ENCODE data around the gene TOX2. TPM values are rescaled to one million over a fixed set of nuclear protein-coding genes. Genes with fewer than 3 reads are reported as not detected.

Gene TOX2
- total RNA-seq, 1 experiment from 2014 or later: not detected

GRCh38 chr20:43910564-43910963 is 4.1 kb upstream of the TOX2 start:
- intact Hi-C loops (cut with micrococcal nuclease; ENCODE audit: unreplicated experiment): no loop called here
- DNase-seq: no peak
- Mint-ChIP-seq H3K27ac (ENCODE audit: unreplicated experiment) (no peak overlapping the region), H3K36me3 (ENCODE audit: insufficient read depth, unreplicated experiment) (peaks cover 13% of the 10 kb centered on the region), H3K9me3 (ENCODE audit: low read depth, unreplicated experiment) (peaks cover 6% of the 10 kb centered on the region), H3K4me3 (ENCODE audit: low read depth, unreplicated experiment) (no peak overlapping the region), H3K4me1 (ENCODE audit: low read depth, unreplicated experiment) (peaks cover 12% of the 10 kb centered on the region), H3K27me3 (ENCODE audit: unreplicated experiment) (peaks cover 73% of the 10 kb centered on the region)
- CTCF ChIA-PET: no interaction called here
- TF ChIP-seq, protein P1, sequence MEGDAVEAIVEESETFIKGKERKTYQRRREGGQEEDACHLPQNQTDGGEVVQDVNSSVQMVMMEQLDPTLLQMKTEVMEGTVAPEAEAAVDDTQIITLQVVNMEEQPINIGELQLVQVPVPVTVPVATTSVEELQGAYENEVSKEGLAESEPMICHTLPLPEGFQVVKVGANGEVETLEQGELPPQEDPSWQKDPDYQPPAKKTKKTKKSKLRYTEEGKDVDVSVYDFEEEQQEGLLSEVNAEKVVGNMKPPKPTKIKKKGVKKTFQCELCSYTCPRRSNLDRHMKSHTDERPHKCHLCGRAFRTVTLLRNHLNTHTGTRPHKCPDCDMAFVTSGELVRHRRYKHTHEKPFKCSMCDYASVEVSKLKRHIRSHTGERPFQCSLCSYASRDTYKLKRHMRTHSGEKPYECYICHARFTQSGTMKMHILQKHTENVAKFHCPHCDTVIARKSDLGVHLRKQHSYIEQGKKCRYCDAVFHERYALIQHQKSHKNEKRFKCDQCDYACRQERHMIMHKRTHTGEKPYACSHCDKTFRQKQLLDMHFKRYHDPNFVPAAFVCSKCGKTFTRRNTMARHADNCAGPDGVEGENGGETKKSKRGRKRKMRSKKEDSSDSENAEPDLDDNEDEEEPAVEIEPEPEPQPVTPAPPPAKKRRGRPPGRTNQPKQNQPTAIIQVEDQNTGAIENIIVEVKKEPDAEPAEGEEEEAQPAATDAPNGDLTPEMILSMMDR (IDR thresholded peaks at IDR 0.05; ENCODE audit: unreplicated experiment): no peak
- no TSS peak for BruUV-seq (replicated peaks)

- Mint-ChIP-seq H3K4me3 (ENCODE audit: low read depth, unreplicated experiment) (no peak overlapping the region), H3K27ac (ENCODE audit: unreplicated experiment) (no peak overlapping the region), H3K36me3 (ENCODE audit: insufficient read depth, unreplicated experiment) (peaks cover 13% of the 10 kb centered on the region), H3K27me3 (ENCODE audit: unreplicated experiment) (peaks cover 73% of the 10 kb centered on the region), H3K4me1 (ENCODE audit: low read depth, unreplicated experiment) (peaks cover 9% of the 10 kb centered on the region), H3K9me3 (ENCODE audit: low read depth, unreplicated experiment) (peaks cover 6% of the 10 kb centered on the region)
- no peak for DNase-seq
- no TSS peak for BruUV-seq (replicated peaks)
- TF ChIP-seq, protein P1 (IDR thresholded peaks at IDR 0.05; ENCODE audit: unreplicated experiment): no peak
- CTCF ChIA-PET: no interaction called here
- intact Hi-C loops (cut with micrococcal nuclease; ENCODE audit: unreplicated experiment): no loop called here
Observed at GRCh38 chr20:43911066-43911465, 3.6 kb upstream of the TOX2 start.

- Mint-ChIP-seq H3K27ac (ENCODE audit: unreplicated experiment) (no peak overlapping the region), H3K4me1 (ENCODE audit: low read depth, unreplicated experiment) (peaks cover 9% of the 10 kb centered on the region), H3K36me3 (ENCODE audit: insufficient read depth, unreplicated experiment) (peaks cover 13% of the 10 kb centered on the region), H3K9me3 (ENCODE audit: low read depth, unreplicated experiment) (peaks cover 6% of the 10 kb centered on the region), H3K27me3 (ENCODE audit: unreplicated experiment) (peaks cover 92% of the 10 kb centered on the region), H3K4me3 (ENCODE audit: low read depth, unreplicated experiment) (peak overlapping the region; percentile 6)
- CTCF ChIA-PET: no interaction called here
- BruUV-seq (replicated peaks): no TSS peak
- no peak for DNase-seq
- TF ChIP-seq, protein P1 (IDR thresholded peaks at IDR 0.05; ENCODE audit: unreplicated experiment): no peak
- intact Hi-C loops (cut with micrococcal nuclease; ENCODE audit: unreplicated experiment): no loop called here
Observed at GRCh38 chr20:43913291-43914025, 1.2 kb upstream of the TOX2 start.

DNA sequence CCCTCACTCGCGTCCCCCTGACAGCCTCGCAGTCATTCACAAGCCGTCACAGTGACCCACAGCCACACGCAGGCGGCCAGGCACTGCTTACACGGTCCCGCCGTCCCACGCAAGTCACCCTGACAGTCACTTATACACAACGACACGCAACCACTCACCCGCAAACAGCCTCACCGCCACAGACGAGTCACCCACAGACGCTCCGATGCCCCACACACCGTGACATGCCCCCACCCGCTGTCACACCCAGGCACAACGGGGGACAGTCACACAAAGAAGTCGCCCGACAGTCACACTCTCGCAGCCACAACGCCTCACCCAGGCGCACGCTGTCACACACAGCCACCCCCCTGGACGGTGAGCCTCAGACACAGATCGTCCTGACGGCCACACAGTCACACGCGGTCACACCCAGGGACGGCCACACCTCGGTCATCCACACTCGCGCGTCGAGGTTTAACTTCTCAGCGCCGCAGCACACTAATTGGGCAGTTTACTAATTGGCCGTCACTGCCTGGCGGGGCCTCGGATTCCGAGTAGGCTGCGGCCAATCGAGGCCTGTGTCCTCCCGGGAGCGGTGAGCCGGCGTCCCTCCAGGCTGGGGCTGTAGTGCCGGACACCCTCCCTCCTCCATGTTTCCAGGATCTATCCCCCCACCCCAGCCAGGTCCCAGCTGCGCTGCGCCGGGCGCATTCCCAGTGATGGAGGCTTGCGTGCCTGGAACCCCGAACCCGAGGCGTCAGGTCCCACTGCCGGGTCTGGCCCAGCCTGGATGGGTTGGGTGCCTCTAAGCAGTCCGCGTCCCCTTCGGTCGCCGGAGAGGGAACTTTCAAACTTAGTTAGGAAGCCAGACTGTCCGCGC is 790 bp downstream of the TOX2 start:
- Mint-ChIP-seq H3K27me3 (ENCODE audit: unreplicated experiment) (peaks cover 98% of the 10 kb centered on the region), H3K4me3 (ENCODE audit: low read depth, unreplicated experiment) (peak overlapping the region; percentile 66), H3K9me3 (ENCODE audit: low read depth, unreplicated experiment) (peaks cover 2% of the 10 kb centered on the region), H3K27ac (ENCODE audit: unreplicated experiment) (no peak overlapping the region), H3K4me1 (ENCODE audit: low read depth, unreplicated experiment) (peaks cover 9% of the 10 kb centered on the region), H3K36me3 (ENCODE audit: insufficient read depth, unreplicated experiment) (peaks cover 13% of the 10 kb centered on the region)
- no peak for DNase-seq
- intact Hi-C loops (cut with micrococcal nuclease; ENCODE audit: unreplicated experiment): no loop called here
- TF ChIP-seq, protein P1 (IDR thresholded peaks at IDR 0.05; ENCODE audit: unreplicated experiment): no peak
- CTCF ChIA-PET: no interaction called here
- no TSS peak for BruUV-seq (replicated peaks)
